Neuronal stem cell (in vitro differentiated cells): ENCODE measurements around the gene FOXP1.
A peak's percentile ranks its signal among the peaks of the same experiment; 100 is the strongest.

Experiments
- DNase-seq: peaks from one replicate; pipeline ENCODE4 v3.0.0-alpha.2; 2013; ENCODE audit warnings: low spot score
- H2AFZ ChIP-seq: one replicate; pipeline ENCODE4 v1.6.1; 2013; ENCODE audit warnings: mild to moderate bottlenecking, low read length, inconsistent platforms
- H2AK5ac ChIP-seq: 2 replicates; pipeline ENCODE4 v1.6.1; 2013; ENCODE audit warnings: low read depth, mild to moderate bottlenecking, inconsistent platforms, low read length, moderate library complexity, mixed read lengths
- H2BK120ac ChIP-seq: 2 replicates; pipeline ENCODE4 v1.6.1; 2013; ENCODE audit warnings: low read depth, mild to moderate bottlenecking, inconsistent platforms, low read length, moderate library complexity, mixed read lengths
- H2BK12ac ChIP-seq: one replicate; pipeline ENCODE4 v1.6.1; 2013; ENCODE audit warnings: low read length, inconsistent platforms
- H2BK15ac ChIP-seq: 2 replicates; pipeline ENCODE4 v1.6.1; 2013; ENCODE audit warnings: mild to moderate bottlenecking, low read length, inconsistent platforms, mixed read lengths
- H2BK5ac ChIP-seq: one replicate; pipeline ENCODE4 v1.6.1; 2013; ENCODE audit warnings: inconsistent platforms, mild to moderate bottlenecking, low read length, moderate library complexity
- H3K14ac ChIP-seq: one replicate; pipeline ENCODE4 v1.6.1; 2013; ENCODE audit warnings: low read length, inconsistent platforms
- H3K18ac ChIP-seq: 2 replicates; pipeline ENCODE4 v1.6.1; 2013; ENCODE audit warnings: low read length, inconsistent platforms
- H3K23ac ChIP-seq: 2 replicates; pipeline ENCODE4 v1.6.1; 2013; ENCODE audit warnings: low read depth, mild to moderate bottlenecking, mixed read lengths, low read length, inconsistent platforms; ENCODE audit not compliant: poor library complexity
- H3K27ac ChIP-seq: replicated peaks from 3 replicates; pipeline ENCODE4 v1.5.1; 2013; ENCODE audit warnings: low read length, inconsistent platforms
- H3K27me3 ChIP-seq, 3 experiments: 2 replicates each; pipeline ENCODE4 v1.6.1; 2013; ENCODE audit warnings: low read length in 3 of 3, mild to moderate bottlenecking in 2 of 3, inconsistent platforms in 1 of 3, low read depth in 1 of 3, mixed read lengths in 1 of 3, moderate library complexity in 1 of 3; ENCODE audit not compliant: control insufficient read depth in 3 of 3, insufficient read depth in 3 of 3
- H3K36me3 ChIP-seq, 2 donors: replicated peaks in 1 of 2; 2 replicates each; pipeline ENCODE4 v1.6.1; 2013; ENCODE audit warnings: low read length in 2 of 2; ENCODE audit not compliant: control insufficient read depth in 2 of 2, insufficient read depth in 2 of 2
- H3K4ac ChIP-seq: 2 replicates; pipeline ENCODE4 v1.6.1; 2013; ENCODE audit warnings: inconsistent platforms, mild to moderate bottlenecking, low read length, moderate library complexity
- H3K4me1 ChIP-seq, 2 donors: 1 replicate in 1 of 2; 2 replicates in 1 of 2; pipeline ENCODE4 v1.6.1; 2013; ENCODE audit warnings: low read length in 2 of 2, low read depth in 1 of 2; ENCODE audit not compliant: control insufficient read depth in 2 of 2, insufficient read depth in 1 of 2
- H3K4me2 ChIP-seq: one replicate; pipeline ENCODE4 v1.6.1; 2013; ENCODE audit warnings: mild to moderate bottlenecking, low read length, inconsistent platforms; ENCODE audit not compliant: insufficient read depth, poor library complexity, severe bottlenecking
- H3K4me3 ChIP-seq, 2 donors: 2 replicates each; pipeline ENCODE4 v1.5.1; 2013; ENCODE audit warnings: low read length in 2 of 2, mild to moderate bottlenecking in 2 of 2, inconsistent platforms in 1 of 2, moderate library complexity in 1 of 2
- H3K79me1 ChIP-seq: one replicate; pipeline ENCODE4 v1.6.1; 2013; ENCODE audit warnings: low read depth, mild to moderate bottlenecking, inconsistent platforms, low read length, moderate library complexity
- H3K9ac ChIP-seq: one replicate; pipeline ENCODE4 v1.6.1; 2013; ENCODE audit warnings: mild to moderate bottlenecking, low read depth, low read length, inconsistent platforms; ENCODE audit not compliant: poor library complexity
- H3K9me3 ChIP-seq, 2 donors: replicated peaks in 1 of 2; 2 replicates each; pipeline versions ENCODE3 to v1.6.1; 2013; ENCODE audit warnings: low read length in 2 of 2, mild to moderate bottlenecking in 2 of 2, inconsistent platforms in 1 of 2, low read depth in 1 of 2, mixed read lengths in 1 of 2, moderate library complexity in 1 of 2; ENCODE audit not compliant: control insufficient read depth in 2 of 2, insufficient read depth in 1 of 2
- H4K8ac ChIP-seq: one replicate; pipeline ENCODE4 v1.6.1; 2013; ENCODE audit warnings: low read depth, mild to moderate bottlenecking, inconsistent platforms, low read length, moderate library complexity
- H4K91ac ChIP-seq: one replicate; pipeline ENCODE4 v1.6.1; 2013; ENCODE audit warnings: low read length, low read depth, mild to moderate bottlenecking, inconsistent platforms; ENCODE audit not compliant: poor library complexity
- WGBS, 2 donors: extraction: QIAGEN DNeasy Blood & Tissue Kit; methylation state at CpG; one replicate each; pipeline ENCODE4 v1.1.7; 2013; ENCODE audit warnings: missing lambda C conversion rate in 2 of 2, mixed read lengths in 1 of 2; ENCODE audit not compliant: insufficient read length in 2 of 2, insufficient replicate concordance in 1 of 2; ENCODE audit errors: extremely low coverage in 2 of 2; 5-methylcytosine and 5-hydroxymethylcytosine counted together

The FOXP1 gene

DNA sequence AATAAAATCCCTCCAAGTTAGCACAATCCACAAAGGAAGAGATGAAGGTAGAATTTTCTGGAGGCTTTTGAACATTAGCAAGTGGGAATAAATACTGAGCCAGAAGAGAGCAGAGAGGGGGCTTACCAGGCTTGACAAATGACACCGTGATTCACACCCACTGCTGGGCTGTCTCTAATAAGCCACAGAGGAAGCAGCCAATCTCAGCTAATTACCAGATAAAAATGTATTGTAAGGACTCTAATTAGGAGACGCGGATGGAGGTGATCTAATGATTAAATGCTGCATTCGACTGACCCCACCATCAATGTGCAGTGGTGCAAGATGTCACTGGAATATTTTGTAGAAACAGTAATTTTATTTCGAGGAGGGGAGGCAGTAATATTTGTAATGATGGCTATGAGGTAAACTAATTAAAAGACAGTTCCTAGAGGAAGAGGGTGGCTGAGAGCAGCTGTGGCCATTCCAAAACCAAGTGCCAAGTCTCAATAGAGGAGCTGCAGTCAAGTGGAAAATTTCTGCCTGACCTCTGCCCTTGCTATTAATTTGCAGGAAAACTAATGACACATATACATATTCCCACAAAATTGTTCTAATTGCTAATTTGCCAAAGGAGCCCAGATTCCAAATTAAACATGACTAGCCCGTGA, 602.2 kb downstream of the FOXP1 start:
- H2BK12ac ChIP-seq: no peak overlapping the region
- peak; percentile 66 for DNase-seq
- H3K14ac ChIP-seq: no peak overlapping the region
- no peak overlapping the region for H2BK15ac ChIP-seq
- no peak overlapping the region for H4K8ac ChIP-seq
- H3K4ac ChIP-seq: no peak overlapping the region
- H3K27me3 ChIP-seq: no peaks in the 10 kb centered on the region
- H3K23ac ChIP-seq: no peak overlapping the region
- H3K4me1 ChIP-seq: peaks cover 15 to 16% of the 10 kb centered on the region in 2 donors
- H2BK120ac ChIP-seq: no peak overlapping the region
- H3K4me3 ChIP-seq: no peak overlapping the region
- H2BK5ac ChIP-seq: peak overlapping the region; percentile 16
- H4K91ac ChIP-seq: no peak overlapping the region
- no peaks in the 10 kb centered on the region for H3K79me1 ChIP-seq
- H2AK5ac ChIP-seq: no peak overlapping the region
- peak overlapping the region; percentile 43 for H3K4me2 ChIP-seq
- H3K18ac ChIP-seq: no peak overlapping the region
- no peak overlapping the region for H2AFZ ChIP-seq
- no CpG with 5 or more reads among the region's 6 CpGs for WGBS, 2 donors
- H3K27ac ChIP-seq: peak overlapping the region; percentile 93
- peaks cover 4 to 51% of the 10 kb centered on the region in 2 donors for H3K36me3 ChIP-seq
- peaks cover 0 to 3% of the 10 kb centered on the region in 2 donors for H3K9me3 ChIP-seq
- H3K9ac ChIP-seq: no peak overlapping the region

DNA sequence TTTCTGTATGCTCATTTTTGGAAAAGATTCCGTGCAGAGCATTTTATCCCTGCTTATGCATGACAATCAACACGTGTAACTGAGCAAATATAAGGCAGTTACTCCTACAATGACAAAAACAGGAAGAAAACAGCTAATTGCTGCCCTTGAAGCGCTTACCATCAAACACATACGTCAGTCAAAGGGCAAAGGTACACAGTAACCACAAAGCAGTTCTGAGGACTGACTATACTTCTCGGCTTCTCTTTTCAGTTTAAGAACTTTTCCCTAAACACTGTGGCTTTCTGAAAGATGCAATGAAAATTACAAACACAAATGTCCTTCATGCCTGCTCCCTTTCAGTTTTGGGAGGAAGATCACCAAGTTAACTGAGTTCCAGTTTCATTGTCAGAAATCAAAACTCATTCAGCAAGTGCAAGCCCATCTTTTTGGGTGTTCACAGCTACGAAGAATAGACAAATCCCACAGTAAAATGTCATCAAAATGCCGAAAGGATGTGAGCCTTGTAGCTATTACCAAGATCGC, 602.8 kb downstream of the FOXP1 start:
- Histone ChIP-seq H4K91ac (no peak overlapping the region), H3K27ac (peak overlapping the region; percentile 93), H3K4me3 (no peak overlapping the region), H3K79me1 (no peaks in the 10 kb centered on the region), H2AK5ac (no peak overlapping the region), H4K8ac (no peak overlapping the region), H3K4me1 (peaks cover 15 to 16% of the 10 kb centered on the region in 2 donors), H3K18ac (no peak overlapping the region), H3K9me3 (peaks cover 0 to 3% of the 10 kb centered on the region in 2 donors), H2BK120ac (no peak overlapping the region), H3K27me3 (no peaks in the 10 kb centered on the region), H2BK12ac (no peak overlapping the region), H2BK15ac (no peak overlapping the region), H2BK5ac (no peak overlapping the region), H3K4ac (no peak overlapping the region), H3K36me3 (peaks cover 5 to 51% of the 10 kb centered on the region in 2 donors), H3K14ac (no peak overlapping the region), H3K9ac (no peak overlapping the region), H2AFZ (no peak overlapping the region), H3K4me2 (no peak overlapping the region), H3K23ac (no peak overlapping the region)
- no CpG with 5 or more reads among the region's 8 CpGs for WGBS, 2 donors
- DNase-seq: no peak

DNA sequence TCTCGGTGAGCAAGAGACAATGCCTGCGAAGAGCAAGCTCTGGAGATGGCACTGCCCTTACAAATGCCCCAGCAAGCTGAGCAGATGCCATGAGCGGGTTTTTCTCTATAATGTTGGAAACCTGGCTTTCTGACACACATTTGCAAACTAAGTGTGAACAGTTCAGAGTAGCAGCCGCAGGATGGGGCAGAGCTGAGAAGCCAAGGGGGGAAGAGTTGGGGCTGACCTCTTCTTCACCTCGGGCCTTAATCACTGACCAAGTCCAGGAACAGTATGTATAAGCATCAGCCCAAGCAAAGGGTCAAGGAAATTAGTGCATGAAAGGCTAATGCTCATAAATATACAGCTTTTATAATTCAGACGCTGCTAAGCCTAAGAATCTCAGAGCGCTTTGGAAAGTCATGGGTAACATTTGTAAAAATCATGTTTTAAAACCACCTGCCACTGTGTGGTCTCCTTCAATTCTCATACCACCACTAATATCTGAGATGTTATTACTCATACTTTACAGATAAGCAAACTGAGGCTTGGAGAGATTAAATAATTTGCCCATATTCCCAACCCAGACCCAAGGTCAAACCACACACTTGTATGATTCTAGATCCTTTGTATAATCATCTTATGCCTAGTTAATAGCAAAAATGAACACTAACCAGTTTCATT, 603.4 kb downstream of the FOXP1 start:
- Histone ChIP-seq H3K27me3 (no peaks in the 10 kb centered on the region), H3K4me1 (peaks cover 15 to 16% of the 10 kb centered on the region in 2 donors), H3K79me1 (no peaks in the 10 kb centered on the region), H2BK120ac (peak overlapping the region; percentile 21), H3K27ac (peak overlapping the region; percentile 93), H3K4ac (no peak overlapping the region), H3K9me3 (peaks cover 0 to 3% of the 10 kb centered on the region in 2 donors), H3K14ac (no peak overlapping the region), H2BK12ac (no peak overlapping the region), H2AFZ (no peak overlapping the region), H2BK5ac (no peak overlapping the region), H3K36me3 (peaks cover 5 to 52% of the 10 kb centered on the region in 2 donors), H3K9ac (no peak overlapping the region), H3K18ac (peak overlapping the region; percentile 79), H4K91ac (no peak overlapping the region), H3K4me2 (no peak overlapping the region), H3K23ac (no peak overlapping the region), H2AK5ac (peak overlapping the region; percentile 88), H4K8ac (no peak overlapping the region), H3K4me3 (no peak overlapping the region), H2BK15ac (peak overlapping the region; percentile 31)
- no peak for DNase-seq
- WGBS, 2 donors: no CpG with 5 or more reads among the region's 7 CpGs

DNA sequence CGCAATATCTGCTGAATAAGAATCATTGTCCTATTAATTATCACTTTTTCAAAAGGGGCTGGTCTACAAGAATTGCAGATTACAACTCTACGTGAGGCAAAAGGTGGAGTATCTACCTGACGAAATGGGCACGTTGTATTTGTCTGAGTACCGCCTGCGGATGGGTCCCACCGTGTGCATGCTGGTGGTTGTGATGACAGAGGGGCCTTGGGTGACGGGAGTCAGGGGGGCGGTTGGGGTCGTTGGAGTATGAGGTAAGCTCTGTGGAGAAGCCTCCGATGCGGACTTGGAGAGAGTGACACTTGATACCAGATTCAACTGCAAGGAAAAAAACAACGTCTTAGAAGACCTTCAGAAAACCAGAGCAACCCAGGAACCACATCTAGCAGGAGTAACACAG, 605.8 kb downstream of the FOXP1 start:
- H3K27me3 ChIP-seq: no peaks in the 10 kb centered on the region
- peaks cover 12% of the 10 kb centered on the region in 2 donors for H3K4me1 ChIP-seq
- H4K91ac ChIP-seq: no peak overlapping the region
- peaks cover 0 to 4% of the 10 kb centered on the region in 2 donors for H3K9me3 ChIP-seq
- no peak overlapping the region for H3K4me3 ChIP-seq
- no peak overlapping the region for H2BK5ac ChIP-seq
- WGBS, 2 donors: no CpG with 5 or more reads among the region's 13 CpGs
- H2AFZ ChIP-seq: no peak overlapping the region
- no peak overlapping the region for H2BK12ac ChIP-seq
- H4K8ac ChIP-seq: no peak overlapping the region
- H2AK5ac ChIP-seq: no peak overlapping the region
- H3K4ac ChIP-seq: no peak overlapping the region
- no peak overlapping the region for H3K27ac ChIP-seq
- H3K79me1 ChIP-seq: no peaks in the 10 kb centered on the region
- H3K18ac ChIP-seq: peak overlapping the region; percentile 1
- H3K14ac ChIP-seq: no peak overlapping the region
- no peak for DNase-seq
- H2BK120ac ChIP-seq: no peak overlapping the region
- peaks cover 5 to 56% of the 10 kb centered on the region in 2 donors for H3K36me3 ChIP-seq
- no peak overlapping the region for H2BK15ac ChIP-seq
- no peak overlapping the region for H3K4me2 ChIP-seq
- no peak overlapping the region for H3K23ac ChIP-seq
- no peak overlapping the region for H3K9ac ChIP-seq
